DOHH2 (cell line): Measurements from ENCODE around the gene MIPOL1.

Experiments
- CTCF ChIP-seq: fragments of 200-600 bp; sonication (generic); IDR thresholded peaks from one replicate; pipeline ENCODE4 v1.5.1; 2014; ENCODE audit warnings: antibody characterized with exemption, mild to moderate bottlenecking, low read depth, low read length; ENCODE audit not compliant: poor library complexity, severe bottlenecking
- EZH2phosphoT487 ChIP-seq: fragments of 200-600 bp; sonication (generic); IDR thresholded peaks from 2 replicates; pipeline ENCODE4 v1.6.1; 2017; ENCODE audit warnings: borderline replicate concordance, mild to moderate bottlenecking, antibody characterized with exemption, low read length, moderate library complexity, mixed read lengths

- TF ChIP-seq CTCF (no peak), EZH2phosphoT487 (no peak)
These were observed 26.3 kb downstream of the MIPOL1 start for GRCh38 chr14:37223947-37224474.
